Measurements from ENCODE around the gene GSE1.

DNA sequence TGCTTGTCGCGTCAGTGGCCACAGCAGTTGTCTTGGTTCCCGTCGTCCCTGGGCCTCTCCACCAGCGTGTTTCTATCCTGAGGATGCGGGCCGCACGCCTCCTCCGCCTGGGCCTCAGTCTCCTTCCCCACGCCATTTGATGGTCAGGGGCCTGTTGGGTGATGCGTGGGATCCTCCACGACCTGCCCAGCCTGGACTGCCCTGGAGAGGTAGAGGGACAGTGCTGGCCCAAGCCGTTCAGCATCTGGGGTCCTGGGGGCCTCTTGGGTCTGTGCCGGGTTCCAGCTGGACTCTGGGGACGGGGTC is 20.3 kb downstream of the GSE1 start:
- TF ChIP-seq, protein P1, sequence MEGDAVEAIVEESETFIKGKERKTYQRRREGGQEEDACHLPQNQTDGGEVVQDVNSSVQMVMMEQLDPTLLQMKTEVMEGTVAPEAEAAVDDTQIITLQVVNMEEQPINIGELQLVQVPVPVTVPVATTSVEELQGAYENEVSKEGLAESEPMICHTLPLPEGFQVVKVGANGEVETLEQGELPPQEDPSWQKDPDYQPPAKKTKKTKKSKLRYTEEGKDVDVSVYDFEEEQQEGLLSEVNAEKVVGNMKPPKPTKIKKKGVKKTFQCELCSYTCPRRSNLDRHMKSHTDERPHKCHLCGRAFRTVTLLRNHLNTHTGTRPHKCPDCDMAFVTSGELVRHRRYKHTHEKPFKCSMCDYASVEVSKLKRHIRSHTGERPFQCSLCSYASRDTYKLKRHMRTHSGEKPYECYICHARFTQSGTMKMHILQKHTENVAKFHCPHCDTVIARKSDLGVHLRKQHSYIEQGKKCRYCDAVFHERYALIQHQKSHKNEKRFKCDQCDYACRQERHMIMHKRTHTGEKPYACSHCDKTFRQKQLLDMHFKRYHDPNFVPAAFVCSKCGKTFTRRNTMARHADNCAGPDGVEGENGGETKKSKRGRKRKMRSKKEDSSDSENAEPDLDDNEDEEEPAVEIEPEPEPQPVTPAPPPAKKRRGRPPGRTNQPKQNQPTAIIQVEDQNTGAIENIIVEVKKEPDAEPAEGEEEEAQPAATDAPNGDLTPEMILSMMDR (IDR thresholded peaks at IDR 0.05) = no peak
- TF ChIP-seq EP300 (IDR thresholded peaks at IDR 0.05) = no peak
- no peak for TF ChIP-seq POLR2A (IDR thresholded peaks at IDR 0.05)
